Mesodermal cell (in vitro differentiated cells): ENCODE measurements around the gene KNDC1. TPM values are rescaled to one million over a fixed set of nuclear protein-coding genes. Genes with fewer than 3 reads are reported as not detected.
"Not testable (repeated sequence)": the region's sequence is repeated elsewhere in the genome, so short reads cannot be mapped to it uniquely, and the experiment has no call there.

Experiments used
- H3K27ac ChIP-seq: 2 replicates; pipeline ENCODE4 v1.7.0; 2013; ENCODE audit warnings: mild to moderate bottlenecking, low read depth, low read length, moderate library complexity; ENCODE audit not compliant: severe bottlenecking
- H3K36me3 ChIP-seq: 2 replicates; pipeline ENCODE4 v1.7.1; 2013; ENCODE audit warnings: mild to moderate bottlenecking, low read length, moderate library complexity; ENCODE audit not compliant: control insufficient read depth, insufficient read depth
- H3K4me1 ChIP-seq: one replicate; pipeline ENCODE4 v1.7.1; 2013; ENCODE audit warnings: mild to moderate bottlenecking, low read length; ENCODE audit not compliant: insufficient read depth, control insufficient read depth, poor library complexity, severe bottlenecking
- H3K4me3 ChIP-seq: 2 replicates; pipeline ENCODE4 v1.7.0; 2013; ENCODE audit warnings: low read length, control low read depth, mild to moderate bottlenecking; ENCODE audit not compliant: insufficient read depth, poor library complexity, severe bottlenecking; ENCODE audit errors: extremely low read depth
- H3K9me3 ChIP-seq: 2 replicates; pipeline ENCODE4 v1.7.1; 2013; ENCODE audit warnings: mild to moderate bottlenecking, low read length, moderate library complexity; ENCODE audit not compliant: control insufficient read depth
- WGBS, 2 experiments: methylation state at CpG; one replicate each; pipeline ENCODE4 v1.1.5; 2013; ENCODE audit warnings: missing lambda C conversion rate in 2 of 2; ENCODE audit not compliant: insufficient coverage in 2 of 2; 5-methylcytosine and 5-hydroxymethylcytosine counted together
- polyA plus RNA-seq, 2 experiments: library from polyadenylated mRNA; stranded (reverse); fragments of 50-300 nt; gene quantifications; one replicate each; pipeline ENCODE4 v1.2.3, GENCODE V29; 2013

KNDC1 gene
- 6.2 TPM for polyA plus RNA-seq (2013, experiment 1 of 2)
- 3.0 TPM for polyA plus RNA-seq (2013, experiment 2 of 2)

- Histone ChIP-seq H3K36me3 (no peaks in the 10 kb centered on the region), H3K4me3 (peak within 1 kb of the TSS; percentile 63), H3K4me1 (peaks cover 22% of the 10 kb centered on the region), H3K27ac (no peak within 1 kb of the TSS), H3K9me3 (no peaks in the 10 kb centered on the region)
- WGBS, 2 experiments = 1% methylated on average over 62 to 65 of the region's 108 CpGs
Observed at GRCh38 chr10:133159950-133160825, at the start of gene KNDC1. Gene KNDC1, plus strand, starts transcription at chr10:133160219. Its CDS starts 249 bp downstream, at chr10:133160468.

- Histone ChIP-seq H3K36me3 (no peaks in the 10 kb centered on the region), H3K9me3 (peaks cover 19% of the 10 kb centered on the region), H3K4me3 (no peak overlapping the region), H3K27ac (no peak overlapping the region), H3K4me1 (peaks cover 3% of the 10 kb centered on the region)
- 86 to 100% methylated on average over 3 of the region's 6 CpGs for WGBS, 2 experiments
Observed at GRCh38 chr10:133110609-133111275, 49.3 kb upstream of the KNDC1 start.

- not testable (repeated sequence) for H3K36me3 ChIP-seq, H3K4me1 ChIP-seq, H3K27ac ChIP-seq, H3K4me3 ChIP-seq
- H3K9me3 ChIP-seq = peaks cover 17% of the 10 kb centered on the region
- WGBS, 2 experiments = 21 to 23% methylated on average over 2 to 4 of the region's 7 CpGs
Observed at GRCh38 chr10:133111640-133112039, 48.4 kb upstream of the KNDC1 start.

GRCh38 chr10:133113146-133113830 is 46.7 kb upstream of the KNDC1 start:
- no peaks in the 10 kb centered on the region for H3K36me3 ChIP-seq

GRCh38 chr10:133113847-133114246 is 46.2 kb upstream of the KNDC1 start:
- no peaks in the 10 kb centered on the region for H3K4me1 ChIP-seq
- H3K4me3 ChIP-seq = no peak overlapping the region
- no peak overlapping the region for H3K27ac ChIP-seq
- no peaks in the 10 kb centered on the region for H3K36me3 ChIP-seq
- peaks cover 7% of the 10 kb centered on the region for H3K9me3 ChIP-seq
- 86 to 87% methylated on average over 8 to 12 of the region's 12 CpGs for WGBS, 2 experiments

More at GRCh38 chr10:133113146-133113830, 46.7 kb upstream of the KNDC1 start:
- WGBS, 2 experiments = 92 to 93% methylated on average over 20 to 27 of the region's 31 CpGs
- Histone ChIP-seq H3K4me3 (no peak overlapping the region), H3K9me3 (peaks cover 3% of the 10 kb centered on the region), H3K4me1 (no peaks in the 10 kb centered on the region), H3K27ac (no peak overlapping the region)

GRCh38 chr10:133114251-133114650 is 45.8 kb upstream of the KNDC1 start:
- peaks cover 10% of the 10 kb centered on the region for H3K9me3 ChIP-seq
- no peaks in the 10 kb centered on the region for H3K36me3 ChIP-seq
- no peaks in the 10 kb centered on the region for H3K4me1 ChIP-seq
- H3K27ac ChIP-seq = no peak overlapping the region
- no peak overlapping the region for H3K4me3 ChIP-seq
- WGBS, 2 experiments = 89 to 93% methylated on average over 18 of the region's 18 CpGs

GRCh38 chr10:133114726-133115452 is 45.1 kb upstream of the KNDC1 start:
- Histone ChIP-seq H3K9me3 (peaks cover 15% of the 10 kb centered on the region), H3K27ac (no peak overlapping the region), H3K36me3 (no peaks in the 10 kb centered on the region), H3K4me1 (no peaks in the 10 kb centered on the region), H3K4me3 (no peak overlapping the region)
- 88% methylated on average over 28 to 33 of the region's 33 CpGs for WGBS, 2 experiments

GRCh38 chr10:133115453-133115842 is 44.6 kb upstream of the KNDC1 start:
- 82 to 85% methylated on average over 13 of the region's 13 CpGs for WGBS, 2 experiments
- Histone ChIP-seq H3K4me3 (no peak overlapping the region), H3K9me3 (peaks cover 15% of the 10 kb centered on the region), H3K27ac (no peak overlapping the region), H3K36me3 (no peaks in the 10 kb centered on the region), H3K4me1 (no peaks in the 10 kb centered on the region)

GRCh38 chr10:133115976-133116375 is 44.0 kb upstream of the KNDC1 start:
- Histone ChIP-seq H3K9me3 (peaks cover 15% of the 10 kb centered on the region), H3K27ac (no peak overlapping the region), H3K4me3 (no peak overlapping the region), H3K36me3 (no peaks in the 10 kb centered on the region), H3K4me1 (no peaks in the 10 kb centered on the region)
- WGBS, 2 experiments = 69 to 70% methylated on average over 8 to 14 of the region's 17 CpGs

- Histone ChIP-seq H3K27ac (no peak overlapping the region), H3K36me3 (no peaks in the 10 kb centered on the region), H3K4me1 (no peaks in the 10 kb centered on the region), H3K9me3 (peaks cover 15% of the 10 kb centered on the region), H3K4me3 (no peak overlapping the region)
- WGBS, 2 experiments = 82 to 88% methylated on average over 9 to 10 of the region's 14 CpGs
Observed at GRCh38 chr10:133116455-133116854, 43.6 kb upstream of the KNDC1 start.
